GM18502 (cell line): ENCODE measurements around the gene TP53RK.

ENCODE experiments used
- ATAC-seq: cut with Tn5 transposase; IDR thresholded peaks from one replicate; pipeline ENCODE4 v1.9.1; 2021; ENCODE audit warnings: mild to moderate bottlenecking; ENCODE audit not compliant: unreplicated experiment, poor library complexity

Gene TP53RK

GRCh38 chr20:46666306-46666705, 22.9 kb downstream of the TP53RK start:
- no peak for ATAC-seq

- no peak for ATAC-seq
Observed at GRCh38 chr20:46665602-46666001, 23.6 kb downstream of the TP53RK start.

GRCh38 chr20:46663531-46663930, 25.7 kb downstream of the TP53RK start:
- ATAC-seq = no peak

- ATAC-seq = no peak
Observed at GRCh38 chr20:46661659-46662058, 27.6 kb downstream of the TP53RK start.

GRCh38 chr20:46660487-46660886, 28.8 kb downstream of the TP53RK start:
- no peak for ATAC-seq

GRCh38 chr20:46657618-46658017, 31.6 kb downstream of the TP53RK start:
- no peak for ATAC-seq

- ATAC-seq = no peak
Observed at GRCh38 chr20:46657137-46657536, 32.1 kb downstream of the TP53RK start.

GRCh38 chr20:46652699-46653098, 36.5 kb downstream of the TP53RK start:
- ATAC-seq = no peak

GRCh38 chr20:46651091-46651962, 37.9 kb downstream of the TP53RK start, which contains the start of gene SLC13A3:
SLC13A3 (minus strand) TSS chr20:46651459; CDS start chr20:46651421, 38 bp downstream.
- ATAC-seq = no peak

- ATAC-seq = no peak
Observed at GRCh38 chr20:46650575-46651090, 38.6 kb downstream of the TP53RK start.

GRCh38 chr20:46649965-46650542, 39.2 kb downstream of the TP53RK start:
- ATAC-seq = no peak

- ATAC-seq = no peak
Observed at GRCh38 chr20:46649650-46649949, 39.6 kb downstream of the TP53RK start.

- ATAC-seq = no peak
Observed at GRCh38 chr20:46648903-46649649, 40.2 kb downstream of the TP53RK start.

GRCh38 chr20:46647469-46647868, 41.8 kb downstream of the TP53RK start:
- ATAC-seq = no peak

GRCh38 chr20:46646659-46647380, 42.4 kb downstream of the TP53RK start:
- no peak for ATAC-seq

GRCh38 chr20:46646122-46646521, 43.1 kb downstream of the TP53RK start:
- no peak for ATAC-seq

GRCh38 chr20:46644733-46645132, 44.5 kb downstream of the TP53RK start:
- no peak for ATAC-seq

GRCh38 chr20:46644160-46644559, 45.1 kb downstream of the TP53RK start:
- ATAC-seq = no peak

- ATAC-seq = no peak
Observed at GRCh38 chr20:46642969-46643343, 46.3 kb downstream of the TP53RK start.

- ATAC-seq = no peak
Observed at GRCh38 chr20:46642265-46642968, 46.8 kb downstream of the TP53RK start.
